Upper lobe of left lung (tissue), 6 donors: ENCODE measurements around the gene STOX2. TPM values are rescaled to one million over a fixed set of nuclear protein-coding genes. Genes with fewer than 3 reads are reported as not detected.

Source experiments
- ATAC-seq, 2 donors: fragments of 200-7000 bp; cut with Tn5 transposase; one replicate each; pipeline ENCODE4 v1.9.1; 2022; ENCODE audit warnings: mild to moderate bottlenecking in 2 of 2, moderate library complexity in 2 of 2; ENCODE audit not compliant: low FRiP score in 2 of 2
- DNase-seq, 2 donors: peaks; one replicate each; pipeline ENCODE4 v3.0.0-alpha.2; 2019 to 2020
- H3K27ac ChIP-seq, 4 donors: fragments of 200-600 bp; sonication (generic); one replicate each; pipeline ENCODE4 v1.5.1; 2016 to 2019
- H3K27me3 ChIP-seq, 4 donors: fragments of 200-600 bp; sonication (generic); one replicate each; pipeline ENCODE4 v1.5.1; 2017 to 2019
- H3K36me3 ChIP-seq, 4 donors: fragments of 200-600 bp; sonication (generic); one replicate each; pipeline ENCODE4 v1.5.1; 2016 to 2019
- H3K4me1 ChIP-seq, 4 donors: fragments of 200-600 bp; sonication (generic); one replicate each; pipeline ENCODE4 v1.5.1; 2018 to 2019
- H3K4me3 ChIP-seq, 4 donors: fragments of 200-600 bp; sonication (generic); one replicate each; pipeline ENCODE4 v1.5.1; 2017 to 2019; ENCODE audit warnings: mild to moderate bottlenecking in 2 of 4, moderate library complexity in 1 of 4
- H3K9me3 ChIP-seq, 4 donors: fragments of 200-600 bp; sonication (generic); one replicate each; pipeline ENCODE4 v1.5.1; 2018 to 2019
- EP300 ChIP-seq, 4 donors: sonication (generic); formaldehyde crosslinking; IDR thresholded peaks; one replicate each; pipeline ENCODE4 v1.5.1; 2017; ENCODE audit warnings: antibody characterized with exemption in 4 of 4, control low read depth in 2 of 4
- POLR2A ChIP-seq, 4 donors: fragments of 450-650 bp; IDR thresholded peaks; one replicate each; pipeline ENCODE4 v1.5.1; 2016 to 2017; ENCODE audit warnings: antibody characterized with exemption in 4 of 4, mild to moderate bottlenecking in 2 of 4
- POLR2AphosphoS5 ChIP-seq, 2 donors: sonication (generic); formaldehyde crosslinking; IDR thresholded peaks; one replicate each; pipeline ENCODE4 v1.5.1; 2017; ENCODE audit warnings: antibody characterized with exemption in 2 of 2
- WGBS, 2 donors: methylation state at CpG; one replicate each; pipeline ENCODE4 v1.1.5; 2017 to 2018; 5-methylcytosine and 5-hydroxymethylcytosine counted together
- total RNA-seq, 6 donors: library from RNA; depleted of rRNA in 4 of 6; stranded (reverse); fragments of >200 nt in 4 of 6; gene quantifications; one replicate each; pipeline versions ENCODE4 v1.1.0 to v1.2.1, GENCODE V29; 2016 to 2021
- TF ChIP-seq, protein P1 (sequence below), 6 experiments: fragments of 450-650 bp in 4 of 6; fragments of 200-600 bp in 2 of 6; sonication (generic) in 2 of 6; IDR thresholded peaks; one replicate each; pipeline ENCODE4 v1.5.1; 2016 to 2019; ENCODE audit warnings: antibody characterized with exemption in 6 of 6
- donor health status: DM: no; HTN: no; CAD: no; lungs with moderate emphysema.
- donor health status: DM: no; HTN: yes; CAD: no; lungs with severe emphysema.

The STOX2 gene
- total RNA-seq, 6 donors from 2014 or later, result 10.1 to 49.2 (median 24.1) TPM

DNA sequence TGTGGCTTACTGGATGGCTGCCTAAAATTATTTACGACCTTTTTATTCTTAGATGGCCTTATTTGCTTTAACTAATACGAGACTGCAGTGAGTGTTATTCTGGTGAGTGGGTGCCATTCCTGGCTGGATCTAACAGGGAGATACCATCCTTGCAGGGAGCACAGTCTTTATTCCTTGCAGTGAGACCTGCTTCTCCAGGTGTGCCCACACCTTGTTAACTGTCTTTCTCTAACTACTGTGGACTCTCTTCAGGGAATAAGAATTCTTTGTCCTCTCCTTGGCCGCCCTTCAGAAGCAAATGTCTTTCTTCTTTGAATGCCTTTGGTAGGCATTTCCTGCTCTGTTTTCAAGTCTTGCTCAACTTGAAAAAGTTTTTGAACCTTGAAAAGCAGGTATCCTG, 34.1 kb upstream of the STOX2 start:
- H3K27me3 ChIP-seq, result no peaks in the 10 kb centered on the region
- TF ChIP-seq POLR2AphosphoS5 (IDR thresholded peaks at IDR 0.05) (no peak), POLR2A (IDR thresholded peaks at IDR 0.05) (no peak), EP300 (IDR thresholded peaks at IDR 0.05) (no peak)
- TF ChIP-seq, protein P1, sequence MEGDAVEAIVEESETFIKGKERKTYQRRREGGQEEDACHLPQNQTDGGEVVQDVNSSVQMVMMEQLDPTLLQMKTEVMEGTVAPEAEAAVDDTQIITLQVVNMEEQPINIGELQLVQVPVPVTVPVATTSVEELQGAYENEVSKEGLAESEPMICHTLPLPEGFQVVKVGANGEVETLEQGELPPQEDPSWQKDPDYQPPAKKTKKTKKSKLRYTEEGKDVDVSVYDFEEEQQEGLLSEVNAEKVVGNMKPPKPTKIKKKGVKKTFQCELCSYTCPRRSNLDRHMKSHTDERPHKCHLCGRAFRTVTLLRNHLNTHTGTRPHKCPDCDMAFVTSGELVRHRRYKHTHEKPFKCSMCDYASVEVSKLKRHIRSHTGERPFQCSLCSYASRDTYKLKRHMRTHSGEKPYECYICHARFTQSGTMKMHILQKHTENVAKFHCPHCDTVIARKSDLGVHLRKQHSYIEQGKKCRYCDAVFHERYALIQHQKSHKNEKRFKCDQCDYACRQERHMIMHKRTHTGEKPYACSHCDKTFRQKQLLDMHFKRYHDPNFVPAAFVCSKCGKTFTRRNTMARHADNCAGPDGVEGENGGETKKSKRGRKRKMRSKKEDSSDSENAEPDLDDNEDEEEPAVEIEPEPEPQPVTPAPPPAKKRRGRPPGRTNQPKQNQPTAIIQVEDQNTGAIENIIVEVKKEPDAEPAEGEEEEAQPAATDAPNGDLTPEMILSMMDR (IDR thresholded peaks at IDR 0.05), result no peak
- no peaks in the 10 kb centered on the region for H3K36me3 ChIP-seq
- no peak for DNase-seq
- ATAC-seq, result no peak
- no peaks in the 10 kb centered on the region for H3K9me3 ChIP-seq
- H3K4me3 ChIP-seq, result no peak overlapping the region
- H3K4me1 ChIP-seq, result peaks cover 0 to 2% (median under 1%) of the 10 kb centered on the region in 4 donors
- no peak overlapping the region for H3K27ac ChIP-seq
- 74 to 78% methylated on average over 3 of the region's 3 CpGs for WGBS, 2 donors

DNA sequence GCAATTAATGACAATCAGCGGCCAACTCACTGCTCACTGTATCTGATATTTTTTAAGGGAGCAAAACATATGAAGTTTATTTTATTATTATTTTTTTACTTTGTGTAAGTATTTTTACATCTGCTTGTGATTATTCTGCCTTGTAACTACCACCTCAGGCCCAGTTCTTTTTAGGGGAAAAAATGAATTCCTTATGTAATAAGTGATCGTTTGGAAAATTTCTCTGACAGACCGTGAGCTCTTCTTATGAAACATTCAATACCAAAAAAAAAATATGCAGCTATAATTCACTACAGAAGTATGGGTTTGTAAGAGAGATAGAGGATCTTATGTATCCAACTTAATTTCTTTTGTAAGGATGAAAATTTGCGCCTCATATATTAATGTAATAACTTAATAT, 33.5 kb upstream of the STOX2 start:
- Histone ChIP-seq H3K36me3 (no peaks in the 10 kb centered on the region), H3K4me3 (no peak overlapping the region), H3K27ac (no peak overlapping the region), H3K4me1 (peaks cover 0 to 7% (median 2%) of the 10 kb centered on the region in 4 donors), H3K9me3 (no peaks in the 10 kb centered on the region), H3K27me3 (no peaks in the 10 kb centered on the region)
- DNase-seq, result no peak
- TF ChIP-seq EP300 (IDR thresholded peaks at IDR 0.05), result no peak
- no peak for TF ChIP-seq POLR2A (IDR thresholded peaks at IDR 0.05)
- TF ChIP-seq, protein P1 (IDR thresholded peaks at IDR 0.05), result no peak
- no peak for ATAC-seq
- WGBS, 2 donors, result 85 to 86% methylated on average over 4 of the region's 4 CpGs

DNA sequence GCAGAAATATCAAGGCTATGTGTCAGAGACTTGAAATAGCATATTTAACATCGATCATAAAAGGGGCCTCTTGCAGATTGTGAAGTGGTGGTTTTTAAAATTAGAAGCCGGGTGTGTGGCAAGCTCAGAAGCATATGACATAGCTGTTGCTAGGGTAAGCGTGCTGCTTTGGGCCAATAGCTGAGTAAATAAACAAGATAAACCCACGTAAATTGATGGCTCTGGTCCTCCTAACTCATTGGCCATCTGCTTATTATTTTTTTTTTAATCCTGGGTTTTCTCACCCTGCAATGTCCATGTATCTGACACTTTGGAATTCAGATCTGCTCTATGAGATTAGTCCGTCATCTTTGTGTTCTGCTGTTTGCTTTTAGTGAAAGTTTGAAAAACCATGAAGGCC, 32.6 kb upstream of the STOX2 start:
- Histone ChIP-seq H3K27me3 (no peaks in the 10 kb centered on the region), H3K4me3 (no peak overlapping the region), H3K4me1 (peaks cover 4 to 11% (median 9%) of the 10 kb centered on the region in 4 donors), H3K36me3 (no peaks in the 10 kb centered on the region), H3K9me3 (no peaks in the 10 kb centered on the region), H3K27ac (no peak overlapping the region)
- TF ChIP-seq POLR2AphosphoS5 (IDR thresholded peaks at IDR 0.05) (no peak), POLR2A (IDR thresholded peaks at IDR 0.05) (no peak), EP300 (IDR thresholded peaks at IDR 0.05) (no peak)
- TF ChIP-seq, protein P1 (IDR thresholded peaks at IDR 0.05), result no peak
- WGBS, 2 donors, result 51 to 55% methylated on average over 5 of the region's 5 CpGs
- ATAC-seq (peak in 1 of 2 donors; percentile 17), DNase-seq (peak in 1 of 2 donors; percentile 36)

DNA sequence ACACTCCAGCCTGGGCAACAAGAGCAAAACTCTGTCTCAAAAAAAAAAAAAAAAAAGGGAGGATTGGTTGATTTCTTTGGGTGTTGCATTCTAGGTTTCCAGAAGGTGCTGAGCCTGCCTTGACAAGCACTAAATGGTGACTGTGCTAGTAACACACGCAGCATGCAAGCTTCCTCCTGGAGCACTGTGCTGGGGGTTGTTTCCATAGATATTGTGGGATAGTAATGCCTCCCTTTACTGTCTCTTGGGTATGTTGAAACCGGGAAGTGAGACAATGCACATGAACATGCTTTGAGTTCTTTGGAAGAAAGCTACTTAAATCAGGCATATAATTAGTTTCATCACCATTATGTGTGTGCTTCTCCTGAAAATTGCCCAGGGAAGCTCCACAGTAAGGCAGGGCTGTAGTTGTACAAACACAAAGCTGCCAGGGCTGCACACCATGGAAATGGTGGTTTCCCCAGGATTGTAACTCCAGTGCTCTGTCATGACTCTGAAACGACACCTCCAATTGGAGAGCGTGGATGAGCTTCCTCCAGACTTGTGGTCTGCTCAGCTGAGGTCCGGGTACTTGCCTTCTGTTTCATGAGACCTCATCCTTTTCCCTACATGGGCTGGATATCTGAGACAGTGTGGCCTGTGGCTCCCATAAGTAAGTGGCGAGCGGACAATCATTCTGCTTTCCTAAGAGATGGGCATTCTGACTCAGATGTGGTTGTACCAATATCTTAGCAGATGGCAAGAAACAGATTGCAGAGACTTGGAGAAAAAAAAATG, 31.5 kb upstream of the STOX2 start:
- no peak for ATAC-seq
- no peaks in the 10 kb centered on the region for H3K9me3 ChIP-seq
- no peaks in the 10 kb centered on the region for H3K36me3 ChIP-seq
- no peak overlapping the region for H3K4me3 ChIP-seq
- no peak for DNase-seq
- no peaks in the 10 kb centered on the region for H3K27me3 ChIP-seq
- no peak overlapping the region for H3K27ac ChIP-seq
- peaks cover 4 to 11% (median 9%) of the 10 kb centered on the region in 4 donors for H3K4me1 ChIP-seq
- TF ChIP-seq, protein P1 (IDR thresholded peaks at IDR 0.05), result no peak
- TF ChIP-seq POLR2A (IDR thresholded peaks at IDR 0.05) (no peak), POLR2AphosphoS5 (IDR thresholded peaks at IDR 0.05) (no peak), EP300 (IDR thresholded peaks at IDR 0.05) (no peak)
- 86 to 90% methylated on average over 7 of the region's 7 CpGs for WGBS, 2 donors
